DLD1 (cell line): ENCODE data around the gene MORN3.
"Not testable (repeated sequence)": the region's sequence is repeated elsewhere in the genome, so short reads cannot be mapped to it uniquely, and the experiment has no call there.

ENCODE experiments used
- in situ Hi-C: cut with HindIII; loops from 2 replicates; pipeline ENCODE4 v1.10.0; 2017; ENCODE audit warnings: low sequenced_read_pairs

The MORN3 gene

DNA sequence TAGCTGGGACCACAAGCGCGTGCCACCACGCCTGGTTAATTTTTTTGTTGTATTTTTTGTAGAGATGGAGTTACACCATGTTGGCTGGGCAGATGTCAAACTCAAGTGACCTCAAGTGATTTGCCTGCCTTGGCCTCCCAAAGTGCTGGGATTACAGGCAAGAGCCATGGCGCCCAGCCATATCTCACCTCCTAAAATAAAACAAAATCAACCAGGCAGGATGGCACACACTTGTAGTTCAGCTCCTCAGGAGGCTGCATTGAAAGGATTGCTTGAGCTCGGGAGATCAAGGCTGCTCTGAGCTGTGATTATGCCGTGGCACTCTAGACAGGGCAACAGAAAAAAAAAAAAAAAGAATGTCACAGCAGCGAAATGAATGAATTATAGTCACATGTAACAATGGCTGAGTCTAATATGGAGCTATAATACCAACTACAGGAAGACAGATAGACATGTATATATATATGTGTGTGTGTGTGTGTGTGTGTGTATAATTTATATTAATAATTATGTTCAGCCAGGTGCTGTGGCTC, 23.8 kb upstream of the MORN3 start:
- in situ Hi-C loops, result no loop called here

DNA sequence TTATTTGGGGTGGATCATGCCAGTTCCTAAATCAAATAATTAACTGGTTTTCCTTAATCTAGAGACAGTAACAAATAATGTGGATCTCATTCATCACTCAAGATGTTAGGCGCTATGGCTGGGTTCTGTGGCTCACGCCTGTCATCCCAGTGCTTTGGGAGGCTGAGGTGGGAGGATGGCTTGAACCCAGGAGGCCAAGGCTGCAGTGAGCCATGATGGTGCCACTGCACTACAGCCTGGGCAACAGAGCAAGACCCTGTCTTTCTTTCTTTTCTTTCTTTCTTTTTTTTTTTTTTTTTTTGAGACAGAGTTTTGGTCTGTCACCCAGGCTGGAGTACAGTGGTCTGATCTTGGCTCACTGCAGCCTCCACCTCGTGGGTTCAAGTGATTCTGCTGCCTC, 23.3 kb upstream of the MORN3 start:
- in situ Hi-C loops, result not testable (repeated sequence)

DNA sequence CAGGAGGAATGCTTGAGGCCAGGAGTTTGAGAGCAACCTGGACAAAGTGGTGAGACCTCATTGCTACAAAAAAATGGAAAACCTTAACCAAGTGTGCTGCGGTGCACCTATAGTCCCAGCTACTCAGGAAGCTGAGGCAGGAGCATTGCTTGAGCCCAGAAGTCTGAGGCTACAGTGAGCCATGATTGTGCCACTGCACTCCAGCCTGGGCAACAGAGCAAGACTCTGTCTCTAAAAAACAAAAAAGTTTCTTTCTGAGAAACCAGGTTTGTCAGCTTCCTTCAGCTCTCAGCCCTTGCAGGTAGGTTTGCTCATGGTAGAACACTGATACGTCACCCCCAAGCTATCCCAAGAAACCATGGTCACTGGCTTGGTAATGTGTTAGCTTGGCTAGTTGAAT, 20.0 kb upstream of the MORN3 start:
- in situ Hi-C loops, result no loop called here

DNA sequence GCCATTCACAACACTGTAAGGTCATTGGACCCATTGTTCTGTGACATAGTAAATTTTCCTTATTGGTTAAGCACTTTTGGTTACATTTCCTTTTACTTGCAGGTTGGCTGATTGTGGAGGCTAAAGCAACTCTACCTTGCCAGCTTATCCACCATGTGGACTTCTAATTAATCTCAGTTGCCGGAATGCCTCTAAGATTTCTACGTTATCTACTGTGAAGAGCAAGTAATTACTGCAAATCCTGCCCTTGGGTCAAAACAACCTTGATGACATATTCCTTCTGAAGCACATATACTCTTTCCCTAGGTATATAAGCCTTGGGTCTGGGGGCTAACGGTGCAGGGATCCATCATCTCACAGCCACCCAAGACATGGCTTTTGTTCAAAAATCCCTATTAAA, 19.5 kb upstream of the MORN3 start:
- in situ Hi-C loops, result no loop called here

DNA sequence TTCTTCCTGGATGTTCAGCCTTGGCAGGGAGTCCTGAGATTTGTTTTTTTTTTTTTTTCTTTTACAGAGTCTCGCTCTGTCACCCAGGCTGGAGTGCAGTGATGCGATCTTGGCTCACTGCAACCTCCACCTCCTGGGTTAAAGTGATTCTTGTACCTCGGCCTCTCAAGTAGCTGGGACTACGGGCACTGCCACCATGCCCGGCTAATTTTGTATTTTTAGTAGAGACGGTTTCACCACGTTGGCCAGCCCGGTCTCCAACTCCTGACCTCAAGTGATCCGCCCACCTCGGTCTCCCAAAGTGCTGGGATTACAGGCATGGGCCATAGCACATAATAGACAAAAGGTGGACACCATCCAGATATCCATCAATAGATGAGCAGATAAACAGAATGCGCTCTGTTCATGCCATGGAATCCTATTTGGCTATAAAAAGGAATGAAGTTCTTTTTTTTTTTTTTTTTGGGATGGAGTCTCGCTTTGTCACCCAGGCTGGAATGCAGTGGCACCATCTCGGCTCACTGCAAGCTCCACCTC, 10.3 kb upstream of the MORN3 start:
- in situ Hi-C loops, result not testable (repeated sequence)

DNA sequence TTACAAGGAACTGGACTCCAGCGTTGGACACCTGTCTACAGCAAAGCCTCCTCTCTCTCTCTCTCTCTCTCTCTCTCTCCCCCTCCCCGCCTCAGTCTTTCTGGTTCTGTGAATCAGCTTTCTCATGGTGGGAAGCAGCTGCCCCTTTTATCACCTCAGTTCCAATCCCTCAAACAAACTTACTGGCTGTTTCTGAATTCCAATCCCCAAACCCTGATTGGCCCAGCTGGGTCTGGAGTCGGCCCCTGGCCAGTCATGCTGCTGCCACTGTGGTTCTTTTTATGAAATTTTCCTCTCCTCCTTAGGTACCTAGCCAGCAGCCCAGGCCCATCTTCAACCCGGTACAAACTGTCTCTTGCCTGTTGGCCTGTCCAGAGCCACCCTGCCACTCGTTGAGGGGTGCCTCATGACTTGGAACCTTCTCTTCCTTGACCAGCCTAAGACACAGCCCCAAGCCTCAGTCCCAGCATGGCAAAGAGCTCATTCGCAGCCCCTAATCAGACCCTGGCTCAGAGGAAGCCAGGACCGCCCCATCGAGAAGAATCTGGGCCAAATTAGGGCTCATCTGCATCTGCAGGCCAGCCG, 9.4 kb upstream of the MORN3 start:
- in situ Hi-C loops, result no loop called here

DNA sequence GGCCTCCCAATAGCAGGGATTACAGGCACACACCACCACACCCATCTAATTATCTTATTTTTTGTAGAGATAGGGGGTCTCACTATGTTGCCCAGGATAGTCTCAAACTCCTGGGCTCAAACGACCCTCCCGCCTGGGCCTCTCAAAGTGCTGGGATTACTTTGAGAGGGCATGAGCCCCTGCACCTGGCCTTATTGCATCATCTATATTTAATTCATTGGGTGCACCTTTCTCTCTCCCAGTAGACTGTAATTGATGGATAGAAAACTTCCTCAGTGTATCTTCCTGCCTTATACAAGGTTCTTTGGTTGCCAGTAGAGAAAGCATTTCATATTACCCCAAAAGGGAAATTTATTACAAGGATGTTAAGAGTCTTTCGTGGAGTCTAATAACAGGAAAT, 8.9 kb upstream of the MORN3 start:
- in situ Hi-C loops, result no loop called here

DNA sequence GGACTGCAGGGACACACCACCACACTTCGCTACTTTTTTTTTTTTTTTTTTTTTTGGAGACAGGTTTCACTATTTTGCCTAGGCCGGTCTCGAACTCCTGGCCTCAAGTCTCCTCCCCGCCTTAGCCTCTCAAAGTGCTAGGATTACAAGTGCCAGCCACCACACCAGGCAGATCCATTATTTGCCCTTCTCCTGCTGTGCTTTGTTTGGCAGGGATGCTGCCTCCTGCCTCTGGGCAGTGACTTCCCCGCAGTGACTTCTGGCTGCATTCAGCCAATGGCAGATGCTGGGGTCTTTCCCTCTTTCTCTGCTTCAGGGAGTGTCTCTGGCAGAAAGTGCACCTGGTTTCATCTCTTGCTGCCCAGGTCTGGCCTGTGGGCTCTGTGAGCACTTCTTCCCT, 6.7 kb upstream of the MORN3 start:
- in situ Hi-C loops, result no loop called here

DNA sequence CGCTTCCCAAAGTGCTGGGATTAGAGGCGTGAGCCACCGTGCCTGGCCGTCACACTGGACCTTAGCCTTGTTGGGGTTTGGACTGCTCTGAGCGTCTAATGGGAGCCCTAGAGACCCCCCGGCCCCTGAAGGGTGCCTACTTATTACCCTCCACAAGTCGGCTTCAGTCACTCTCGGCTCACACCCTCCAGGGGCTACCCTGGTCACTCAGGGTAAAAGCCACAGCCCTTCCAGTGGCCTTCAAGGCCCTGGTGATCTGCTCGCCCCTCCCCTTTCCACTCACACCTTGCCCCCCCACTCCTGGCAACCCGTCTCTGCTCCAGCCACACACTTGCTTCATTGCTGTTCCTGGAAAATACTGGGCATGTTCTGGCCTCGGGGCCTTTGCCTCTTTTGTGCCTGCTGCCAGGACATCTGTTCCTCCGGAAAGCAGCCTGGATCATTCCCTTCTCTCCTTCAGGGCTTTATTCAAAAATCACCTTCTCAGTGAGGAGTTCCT, 3.6 kb upstream of the MORN3 start:
- in situ Hi-C loops, result no loop called here

DNA sequence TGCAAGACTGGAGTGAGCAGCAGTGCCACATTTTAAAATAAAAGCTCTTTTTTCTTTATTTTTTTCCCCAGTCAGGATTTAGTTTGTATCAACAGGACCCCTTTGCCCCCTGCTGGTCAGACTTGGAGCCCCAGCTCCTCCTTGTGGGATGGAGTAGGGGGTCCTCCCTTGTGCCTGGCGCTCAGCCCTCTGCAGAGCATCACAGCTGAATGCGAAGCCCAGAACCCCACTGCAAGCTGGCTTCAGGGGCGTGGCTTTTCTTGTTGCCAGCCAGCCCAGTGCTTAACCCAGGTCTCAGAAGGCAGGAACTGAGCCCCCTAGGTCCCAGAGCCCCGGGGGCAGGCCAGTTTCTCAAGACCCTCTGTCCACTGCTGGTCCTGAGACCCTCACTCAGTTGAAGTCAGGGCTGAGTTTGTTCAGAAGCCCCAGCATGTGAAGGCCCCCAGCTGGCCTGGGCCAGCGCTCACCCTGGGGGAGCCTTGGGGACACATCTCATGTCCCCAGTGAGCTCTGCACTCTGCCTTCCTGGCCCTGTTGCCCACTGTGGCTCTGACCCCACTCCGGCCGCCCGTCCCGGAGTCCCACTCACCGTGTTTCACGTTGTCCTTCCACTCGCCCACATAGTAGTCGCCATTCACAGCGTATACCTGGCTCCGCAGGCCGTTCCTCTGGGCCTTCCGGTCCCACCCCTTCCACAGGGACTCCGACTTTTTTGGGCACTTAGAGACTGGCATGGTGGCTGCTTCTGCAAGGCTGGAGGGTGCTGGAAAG, 519 bp downstream of the MORN3 start:
- in situ Hi-C loops, result no loop called here

DNA sequence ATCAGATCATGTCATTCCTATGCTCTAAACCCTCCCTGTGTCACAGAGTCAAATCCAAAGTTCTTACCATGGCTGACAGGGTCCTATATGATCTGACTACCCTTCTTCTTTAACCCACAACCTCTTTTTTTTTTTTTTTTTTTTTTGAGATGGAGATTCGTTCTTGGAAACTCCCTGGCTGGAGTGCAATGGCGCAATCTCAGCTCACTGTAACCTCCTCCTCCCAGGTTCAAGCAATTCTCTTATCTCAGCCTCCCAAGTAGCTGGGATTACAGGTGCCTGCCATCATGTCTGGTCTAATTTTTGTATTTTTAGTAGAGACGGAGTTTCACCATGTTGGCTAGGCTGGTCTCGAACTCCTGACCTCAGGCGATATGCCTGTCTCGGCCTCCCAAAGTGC, 2.6 kb downstream of the MORN3 start:
- in situ Hi-C loops, result not testable (repeated sequence)

DNA sequence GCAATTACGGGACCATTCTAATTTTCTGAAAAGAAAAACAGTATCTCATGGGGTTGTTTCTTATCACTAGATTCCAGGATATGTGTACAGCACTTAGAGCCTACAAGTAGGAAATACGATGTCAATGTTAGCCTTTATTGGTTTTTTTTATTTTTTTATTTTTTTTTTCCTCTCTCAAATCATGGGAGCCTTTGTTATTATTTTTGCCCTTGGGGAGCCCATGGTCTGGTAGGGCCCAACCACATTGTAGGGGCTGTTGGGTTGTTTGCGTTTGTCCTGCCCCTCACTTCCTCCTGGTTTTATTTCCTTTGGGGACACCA, 5.9 kb downstream of the MORN3 start:
- in situ Hi-C loops, result no loop called here

DNA sequence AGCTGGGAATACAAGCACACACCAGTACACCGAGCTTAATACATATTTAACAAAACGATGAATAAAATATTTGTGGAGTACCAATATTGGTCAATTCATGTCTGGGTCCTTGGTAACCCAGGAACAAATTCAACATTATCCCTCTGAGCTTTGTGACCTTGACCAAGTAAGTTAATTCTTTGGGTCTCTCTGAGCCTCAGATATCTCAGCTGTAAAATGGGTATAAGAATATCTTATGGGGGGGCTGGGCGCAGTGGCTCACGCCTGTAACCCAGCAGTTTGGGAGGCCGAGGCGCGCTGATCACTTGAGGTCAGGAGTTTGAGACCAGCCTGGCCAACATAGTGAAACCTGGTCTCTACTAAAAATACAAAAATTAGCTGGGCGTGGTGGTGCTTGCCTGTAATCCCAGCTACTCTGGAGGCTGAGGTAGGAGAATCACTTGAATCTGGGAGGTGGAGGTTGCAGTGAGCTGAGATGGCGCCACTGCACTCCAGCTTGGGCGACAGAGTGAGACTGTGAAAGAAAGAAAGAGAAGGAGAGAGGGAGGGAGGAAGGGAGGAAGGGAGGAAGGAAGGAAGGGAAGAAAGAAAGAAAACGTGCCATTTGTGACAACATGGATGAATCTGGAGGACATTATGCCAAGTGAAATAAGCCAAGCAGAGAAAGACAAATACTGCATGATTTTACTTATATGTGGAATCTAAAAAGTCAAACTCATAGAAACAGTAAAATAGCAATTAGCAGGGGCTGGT, 7.9 kb downstream of the MORN3 start:
- in situ Hi-C loops, result not testable (repeated sequence)

DNA sequence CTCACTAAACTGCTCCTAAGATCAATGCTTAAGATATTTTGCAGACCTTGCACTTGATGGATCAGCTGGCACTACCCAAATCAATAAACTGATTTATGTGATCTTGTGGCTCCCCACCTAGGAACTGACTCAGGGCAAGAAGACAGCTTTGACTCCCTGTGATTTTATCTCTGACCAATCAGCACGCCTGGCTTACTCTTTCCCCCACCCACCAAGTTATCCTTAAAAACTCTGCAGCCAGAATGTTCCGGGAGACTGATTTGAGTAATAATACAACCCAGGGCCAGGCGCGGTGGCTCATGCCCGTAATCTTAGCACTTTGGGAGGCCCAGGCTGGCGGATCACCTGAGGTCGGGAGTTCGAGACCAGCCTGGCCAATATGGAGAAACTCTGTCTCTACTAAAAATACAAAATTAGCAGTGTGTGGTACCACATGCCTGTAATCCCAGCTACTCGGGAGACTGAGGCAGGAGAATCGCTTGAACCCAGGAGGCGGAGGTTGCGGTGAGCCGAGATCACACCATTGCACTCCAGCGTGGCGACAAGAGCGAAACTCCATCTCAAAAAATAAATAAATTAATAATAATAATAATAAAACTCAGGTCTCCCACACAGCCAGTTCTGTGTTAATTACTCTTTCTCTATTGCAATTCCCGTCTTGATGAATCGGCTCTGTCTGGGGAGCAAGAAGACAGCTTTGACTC, 12.0 kb downstream of the MORN3 start:
- in situ Hi-C loops, result no loop called here

DNA sequence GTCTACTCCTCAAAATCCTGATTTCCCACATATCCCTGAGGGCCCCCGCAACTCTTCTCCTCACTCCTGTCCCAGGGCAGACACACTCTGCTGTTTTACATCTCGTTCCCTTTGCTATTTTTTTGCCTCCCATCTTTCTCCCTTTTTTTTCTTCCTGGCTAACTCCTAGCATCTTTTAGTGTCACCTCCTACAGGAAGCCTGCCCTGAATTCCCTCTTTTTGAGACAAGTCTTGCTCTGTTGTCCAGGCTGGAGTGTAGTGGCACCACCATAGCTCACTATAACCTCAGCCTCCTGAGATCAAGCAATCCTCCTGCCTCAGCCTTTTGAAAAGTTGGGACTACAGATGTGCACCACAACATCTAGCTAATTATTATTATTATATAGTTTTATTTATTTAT, 13.3 kb downstream of the MORN3 start:
- in situ Hi-C loops, result no loop called here

DNA sequence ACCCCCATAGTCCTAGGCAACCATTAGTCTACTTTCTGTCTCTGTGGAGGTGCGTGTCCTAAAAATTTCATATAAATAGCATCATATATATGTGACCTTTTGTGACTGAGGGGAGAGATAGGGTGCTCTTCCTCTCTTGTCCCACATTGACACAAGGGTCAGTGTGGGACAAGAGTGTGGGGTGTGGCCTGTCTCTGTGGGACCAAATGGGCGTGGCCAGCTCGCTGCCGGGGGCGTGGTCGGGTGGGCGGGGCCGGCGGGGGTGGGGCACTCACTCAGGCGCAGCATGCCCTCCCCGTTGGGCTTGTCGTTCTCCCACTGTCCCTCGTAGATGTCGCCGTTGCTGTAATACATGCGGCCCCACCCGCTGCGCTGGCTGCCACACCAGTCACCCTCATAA, 15.5 kb downstream of the MORN3 start:
- in situ Hi-C loops, result no loop called here

DNA sequence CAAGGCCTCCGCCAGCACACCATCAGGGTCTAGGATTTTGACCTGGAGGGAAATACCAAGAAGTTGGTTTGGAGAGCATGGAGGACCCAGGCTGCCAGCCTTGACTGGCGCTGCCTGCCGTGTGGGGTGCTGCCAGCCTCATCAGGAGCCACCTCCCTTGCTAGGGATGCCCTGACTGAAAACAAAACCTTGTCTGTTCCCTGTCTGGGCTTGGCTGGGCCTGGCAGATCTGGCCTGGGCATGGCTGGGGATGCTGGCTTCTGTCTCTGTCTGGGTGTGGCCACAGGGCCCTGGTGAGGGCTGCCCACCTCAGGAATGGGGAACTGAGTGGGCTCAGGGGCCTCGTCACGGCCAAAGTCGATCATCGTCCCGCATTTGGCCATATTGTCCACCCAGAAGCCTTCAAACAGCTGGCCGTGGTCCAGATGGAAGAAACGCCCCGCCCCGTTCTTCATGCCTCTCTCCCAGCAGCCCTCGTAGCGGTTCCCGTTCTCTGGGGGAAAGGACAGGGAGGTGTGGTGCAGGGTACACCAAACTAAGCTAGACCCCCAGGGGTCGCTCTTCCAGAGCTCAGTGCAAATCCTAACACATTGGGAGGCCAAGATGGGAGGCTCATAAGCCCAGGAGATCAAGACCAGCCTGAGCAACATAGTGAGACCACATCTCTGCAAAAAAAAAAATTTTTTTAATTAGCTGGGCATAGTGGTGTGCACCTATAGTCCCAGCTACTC, 16.5 kb downstream of the MORN3 start:
- in situ Hi-C loops, result no loop called here

DNA sequence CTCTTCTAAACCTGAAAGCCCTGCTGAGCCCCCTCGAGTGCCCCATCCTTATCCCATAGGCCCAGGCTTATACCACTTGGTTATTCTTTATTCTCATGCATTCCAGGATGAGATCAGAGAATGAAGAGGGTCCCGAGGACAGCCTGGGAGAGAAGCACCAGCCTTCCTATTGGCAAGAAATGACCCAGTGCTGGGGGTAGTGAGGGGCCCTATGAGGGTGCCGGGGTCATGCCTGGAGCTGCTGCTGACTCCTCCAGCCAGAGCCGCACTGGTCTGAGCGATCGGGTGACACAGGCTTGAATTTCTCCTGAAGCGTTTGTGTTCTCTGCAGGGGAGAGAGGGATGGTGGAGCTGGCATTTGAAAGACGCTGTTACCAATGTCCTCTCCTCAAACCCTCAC, 18.1 kb downstream of the MORN3 start:
- in situ Hi-C loops, result no loop called here

DNA sequence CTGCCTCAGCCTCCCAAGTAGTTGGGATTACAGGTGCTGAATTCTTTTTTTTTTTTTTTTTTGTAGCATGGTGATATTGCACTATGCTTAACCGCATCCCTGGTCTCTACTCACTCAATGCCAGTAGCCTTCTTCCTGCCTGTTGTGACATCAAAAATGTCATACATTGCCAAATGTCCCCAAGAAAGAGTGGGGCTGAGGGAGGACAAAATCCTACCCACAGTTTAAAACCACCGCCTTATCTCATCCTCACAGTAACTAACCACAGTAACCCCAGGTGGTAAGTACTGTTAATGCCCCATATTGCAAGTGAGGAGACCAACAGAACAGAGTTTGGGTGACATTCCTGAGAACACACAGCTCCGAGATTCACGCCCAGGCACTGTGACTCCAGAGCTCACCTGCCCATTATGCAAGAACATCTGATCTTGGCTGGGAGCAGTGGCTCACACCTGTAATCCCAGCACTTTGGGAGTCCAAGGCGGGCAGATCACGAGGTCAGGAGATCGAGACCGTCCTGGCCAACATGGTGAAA, 19.6 kb downstream of the MORN3 start:
- in situ Hi-C loops, result no loop called here

DNA sequence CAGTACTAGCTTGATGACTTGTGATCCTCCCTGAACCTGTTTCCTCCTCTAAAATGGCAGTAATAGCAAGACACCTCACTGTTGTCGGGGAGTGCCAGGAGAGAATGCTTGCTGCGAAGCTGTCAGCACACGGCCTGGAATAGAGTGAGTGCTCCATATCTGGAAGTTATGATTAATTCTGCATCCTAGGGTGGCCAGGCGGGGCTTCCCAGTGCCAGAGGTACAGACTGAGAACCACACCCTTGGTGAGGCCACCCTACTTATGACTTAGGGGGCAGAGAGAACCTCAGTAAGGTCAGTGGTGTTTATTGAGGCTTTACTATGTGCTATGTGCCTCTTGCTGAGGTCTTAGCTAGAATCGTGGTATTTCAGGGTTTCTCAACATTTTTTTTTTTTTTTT, 20.1 kb downstream of the MORN3 start:
- in situ Hi-C loops, result no loop called here
